ENCODE measurements around the gene GPC1.

The GPC1 gene

GRCh38 chr2:240513549-240514287 lies 78.3 kb downstream of the GPC1 start:
- peak; percentile 77 to 81 for DNase-seq (ENCODE audit: low read depth in 2 of 2)

- no peak for DNase-seq (ENCODE audit: low read depth in 2 of 2)
Observed at GRCh38 chr2:240514631-240515030, 79.2 kb downstream of the GPC1 start.

GRCh38 chr2:240517342-240517741 lies 81.9 kb downstream of the GPC1 start:
- DNase-seq (ENCODE audit: low read depth in 2 of 2), result no peak
